ENCODE results near the gene SKI. TPM values are rescaled to one million over a fixed set of nuclear protein-coding genes. Genes with fewer than 3 reads are reported as not detected.

Gene SKI
- polyA plus RNA-seq, 3 donors = 0.20 to 6.6 (median 0.25) TPM

DNA sequence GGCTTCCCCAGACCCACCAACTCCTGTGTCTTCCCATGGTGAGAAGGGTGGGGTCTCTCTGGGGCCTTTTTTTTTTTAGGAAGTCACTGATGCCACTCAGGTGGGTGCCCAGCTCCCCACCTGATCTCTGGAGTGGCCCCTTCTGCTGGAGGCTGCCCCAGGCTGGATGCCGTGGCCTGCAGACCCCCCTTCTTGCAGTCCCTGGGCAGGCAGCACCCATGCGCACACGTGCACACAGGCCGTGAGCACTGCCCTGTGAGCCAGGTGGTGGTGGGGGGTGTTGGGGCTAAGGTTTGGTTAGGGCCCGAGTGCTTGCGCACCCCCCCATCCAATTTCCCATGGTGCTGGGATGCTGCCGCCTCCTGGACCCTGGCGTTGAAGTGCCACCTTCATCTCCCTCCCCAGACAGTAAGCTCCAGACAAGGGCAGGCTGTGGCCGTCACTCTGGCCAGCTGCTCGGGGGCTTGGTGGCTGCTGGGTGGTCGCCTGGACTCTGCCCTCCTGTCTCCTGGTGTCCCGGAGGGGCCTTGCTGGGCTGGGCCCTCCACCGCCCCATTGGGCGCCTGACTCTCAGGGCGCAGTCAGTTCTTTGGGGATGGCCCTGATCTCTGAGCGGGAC, 50.6 kb downstream of the SKI start:
- Histone ChIP-seq H3K9me3 (replicated peaks in 1 of 2; ENCODE audit: control insufficient read depth in 1 of 2, insufficient read depth in 1 of 2, low read length in 2 of 2) (peaks cover 0 to 3% of the 10 kb centered on the region in 2 donors), H3K27me3 (ENCODE audit: control insufficient read depth in 2 of 2, insufficient read depth in 2 of 2, low read length in 2 of 2) (no peaks in the 10 kb centered on the region), H3K9ac (ENCODE audit: insufficient read depth, low read length, poor library complexity, severe bottlenecking) (no peak overlapping the region), H3K4me3 (replicated peaks in 1 of 3; ENCODE audit: low read depth in 2 of 3, low read length in 3 of 3) (no peak overlapping the region), H4K20me1 (ENCODE audit: insufficient read depth, low read length) (peaks cover 83% of the 10 kb centered on the region), H2AFZ (ENCODE audit: insufficient read depth, low read depth, low read length, poor library complexity, severe bottlenecking) (no peak overlapping the region), H3K4me2 (replicated peaks; ENCODE audit: extremely low read depth, low read length, poor library complexity, severe bottlenecking) (no peak overlapping the region), H3K36me3 (replicated peaks in 1 of 2; ENCODE audit: control insufficient read depth in 1 of 2, insufficient read depth in 2 of 2, low read length in 2 of 2) (peaks cover 5 to 11% of the 10 kb centered on the region in 2 donors), H3K79me2 (ENCODE audit: insufficient read depth, low read length) (peaks cover 31% of the 10 kb centered on the region), H3K27ac (ENCODE audit: low read depth in 1 of 2, low read length in 2 of 2) (no peak overlapping the region), H3K4me1 (ENCODE audit: control insufficient read depth in 1 of 2, insufficient read depth in 2 of 2, low read length in 2 of 2) (peaks cover 29 to 37% of the 10 kb centered on the region in 2 donors)
- peaks cover 7 to 10% (median 8%) of the 10 kb centered on the region in 3 donors for H3K27me3 Mint-ChIP-seq (ENCODE audit: low read depth in 3 of 3)
- TF ChIP-seq, protein P1, sequence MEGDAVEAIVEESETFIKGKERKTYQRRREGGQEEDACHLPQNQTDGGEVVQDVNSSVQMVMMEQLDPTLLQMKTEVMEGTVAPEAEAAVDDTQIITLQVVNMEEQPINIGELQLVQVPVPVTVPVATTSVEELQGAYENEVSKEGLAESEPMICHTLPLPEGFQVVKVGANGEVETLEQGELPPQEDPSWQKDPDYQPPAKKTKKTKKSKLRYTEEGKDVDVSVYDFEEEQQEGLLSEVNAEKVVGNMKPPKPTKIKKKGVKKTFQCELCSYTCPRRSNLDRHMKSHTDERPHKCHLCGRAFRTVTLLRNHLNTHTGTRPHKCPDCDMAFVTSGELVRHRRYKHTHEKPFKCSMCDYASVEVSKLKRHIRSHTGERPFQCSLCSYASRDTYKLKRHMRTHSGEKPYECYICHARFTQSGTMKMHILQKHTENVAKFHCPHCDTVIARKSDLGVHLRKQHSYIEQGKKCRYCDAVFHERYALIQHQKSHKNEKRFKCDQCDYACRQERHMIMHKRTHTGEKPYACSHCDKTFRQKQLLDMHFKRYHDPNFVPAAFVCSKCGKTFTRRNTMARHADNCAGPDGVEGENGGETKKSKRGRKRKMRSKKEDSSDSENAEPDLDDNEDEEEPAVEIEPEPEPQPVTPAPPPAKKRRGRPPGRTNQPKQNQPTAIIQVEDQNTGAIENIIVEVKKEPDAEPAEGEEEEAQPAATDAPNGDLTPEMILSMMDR (IDR thresholded peaks at IDR 0.05) = no peak
- H3K4me1 Mint-ChIP-seq = peaks cover 44% of the 10 kb centered on the region
- WGBS (ENCODE audit: insufficient coverage) = 57% methylated on average over 10 of the region's 16 CpGs
- peaks cover 0 to 24% (median 11%) of the 10 kb centered on the region in 7 donors for H3K9me3 Mint-ChIP-seq
- no peak for DNase-seq
- no peak overlapping the region for H3K27ac Mint-ChIP-seq
- intact Hi-C loops (cut with micrococcal nuclease) = no loop called here
- peaks cover 16 to 28% of the 10 kb centered on the region in 2 donors for H3K36me3 Mint-ChIP-seq
- H3K4me3 Mint-ChIP-seq = no peak overlapping the region

DNA sequence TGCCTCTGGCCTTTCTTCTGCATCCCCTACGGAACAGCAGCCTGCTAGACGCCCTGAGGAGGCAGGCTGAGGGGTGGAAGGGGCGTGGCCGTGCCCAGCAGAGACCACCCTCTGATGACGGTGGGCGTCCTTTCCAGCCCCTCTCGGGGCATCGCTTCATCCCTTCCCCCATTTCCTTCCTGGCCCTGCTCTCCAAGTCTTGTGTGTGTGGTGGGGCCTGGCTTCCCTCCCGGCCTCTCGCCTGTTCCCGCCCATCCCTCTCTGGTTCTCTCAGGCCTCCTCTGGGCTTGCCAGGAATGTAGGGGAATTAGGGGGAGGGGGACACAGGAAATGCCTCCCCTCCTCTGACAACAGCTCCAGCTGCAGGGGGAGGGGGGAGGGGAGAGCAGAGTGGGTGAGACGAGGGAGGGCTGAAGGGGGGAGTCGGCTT, 51.1 kb downstream of the SKI start:
- Histone ChIP-seq H4K20me1 (ENCODE audit: insufficient read depth, low read length) (peaks cover 83% of the 10 kb centered on the region), H3K4me1 (ENCODE audit: control insufficient read depth in 1 of 2, insufficient read depth in 2 of 2, low read length in 2 of 2) (peaks cover 29 to 37% of the 10 kb centered on the region in 2 donors), H3K79me2 (ENCODE audit: insufficient read depth, low read length) (peaks cover 33% of the 10 kb centered on the region), H3K9ac (ENCODE audit: insufficient read depth, low read length, poor library complexity, severe bottlenecking) (no peak overlapping the region), H3K4me3 (replicated peaks in 1 of 3; ENCODE audit: low read depth in 2 of 3, low read length in 3 of 3) (no peak overlapping the region), H3K9me3 (replicated peaks in 1 of 2; ENCODE audit: control insufficient read depth in 1 of 2, insufficient read depth in 1 of 2, low read length in 2 of 2) (peaks cover 0 to 3% of the 10 kb centered on the region in 2 donors), H3K36me3 (replicated peaks in 1 of 2; ENCODE audit: control insufficient read depth in 1 of 2, insufficient read depth in 2 of 2, low read length in 2 of 2) (peaks cover 5 to 11% of the 10 kb centered on the region in 2 donors), H3K4me2 (replicated peaks; ENCODE audit: extremely low read depth, low read length, poor library complexity, severe bottlenecking) (no peak overlapping the region), H2AFZ (ENCODE audit: insufficient read depth, low read depth, low read length, poor library complexity, severe bottlenecking) (no peak overlapping the region), H3K27me3 (ENCODE audit: control insufficient read depth in 2 of 2, insufficient read depth in 2 of 2, low read length in 2 of 2) (no peaks in the 10 kb centered on the region), H3K27ac (ENCODE audit: low read depth in 1 of 2, low read length in 2 of 2) (no peak overlapping the region)
- H3K4me1 Mint-ChIP-seq = peaks cover 44% of the 10 kb centered on the region
- peak overlapping the region in 1 of 7 donors; percentile 10 for H3K27ac Mint-ChIP-seq
- intact Hi-C loops (cut with micrococcal nuclease) = no loop called here
- no peak overlapping the region for H3K4me3 Mint-ChIP-seq
- WGBS (ENCODE audit: insufficient coverage) = no CpG with 5 or more reads among the region's 13 CpGs
- peaks cover 7 to 10% (median 8%) of the 10 kb centered on the region in 3 donors for H3K27me3 Mint-ChIP-seq (ENCODE audit: low read depth in 3 of 3)
- TF ChIP-seq, protein P1 (IDR thresholded peaks at IDR 0.05) = no peak
- peaks cover 0 to 24% (median 11%) of the 10 kb centered on the region in 7 donors for H3K9me3 Mint-ChIP-seq
- peaks cover 18 to 27% of the 10 kb centered on the region in 2 donors for H3K36me3 Mint-ChIP-seq
- DNase-seq = no peak

All from CD14-positive monocyte (primary cell).